Measurements from ENCODE around the gene GABBR2.
"Not testable (repeated sequence)": the region's sequence is repeated elsewhere in the genome, so short reads cannot be mapped to it uniquely, and the experiment has no call there.

GABBR2 gene

DNA sequence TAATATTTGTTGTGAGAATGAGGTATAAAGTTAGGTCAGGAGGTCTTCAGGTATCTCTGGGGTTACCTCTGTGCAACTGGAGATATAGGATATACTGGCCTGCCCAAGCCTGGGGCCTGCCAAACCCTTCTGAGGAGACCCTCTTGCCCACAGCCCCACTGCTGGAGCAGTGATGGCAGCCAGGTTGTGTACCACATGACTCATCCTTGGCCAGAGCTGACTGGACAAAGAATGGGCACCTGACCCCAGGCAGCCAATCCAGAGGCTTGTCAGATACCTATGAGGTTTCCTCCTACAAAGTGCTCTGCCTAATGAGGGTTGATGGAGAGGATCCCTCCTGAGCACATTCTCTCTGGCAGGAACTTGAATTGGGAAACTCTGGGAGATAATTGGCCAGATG is 397.2 kb downstream of the GABBR2 start:
- DNase-seq, result no peak

DNA sequence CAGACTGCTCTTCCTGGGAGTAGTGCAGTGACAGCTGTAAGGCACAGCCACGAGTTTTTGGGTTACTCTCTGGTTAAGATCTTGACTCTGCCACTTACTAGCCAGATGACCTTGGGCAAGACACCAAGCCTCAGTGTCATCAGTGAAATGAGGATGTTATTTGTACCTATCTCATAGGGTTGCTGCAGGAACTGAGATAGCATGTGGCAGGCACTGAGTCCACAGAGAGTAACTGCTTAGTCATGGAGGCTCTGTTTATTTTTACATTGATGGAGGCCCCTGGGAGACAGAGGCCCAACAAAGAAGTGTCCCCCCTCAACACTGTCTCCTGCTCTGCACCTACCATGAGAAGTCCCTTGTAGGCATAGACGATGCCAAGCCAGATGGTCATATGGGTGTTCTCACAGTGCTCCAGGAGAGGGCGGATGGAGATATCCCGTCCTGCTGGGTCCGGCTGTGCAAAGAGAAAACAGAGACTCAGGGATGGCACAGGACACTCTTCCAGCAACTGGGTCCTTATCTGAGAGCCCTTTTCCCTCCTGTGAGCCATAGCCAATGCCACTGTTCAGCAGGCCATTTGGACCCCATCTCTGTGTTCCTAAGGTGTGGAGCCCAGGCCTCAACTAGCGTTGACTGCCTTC is 397.9 kb downstream of the GABBR2 start:
- DNase-seq, result no peak

DNA sequence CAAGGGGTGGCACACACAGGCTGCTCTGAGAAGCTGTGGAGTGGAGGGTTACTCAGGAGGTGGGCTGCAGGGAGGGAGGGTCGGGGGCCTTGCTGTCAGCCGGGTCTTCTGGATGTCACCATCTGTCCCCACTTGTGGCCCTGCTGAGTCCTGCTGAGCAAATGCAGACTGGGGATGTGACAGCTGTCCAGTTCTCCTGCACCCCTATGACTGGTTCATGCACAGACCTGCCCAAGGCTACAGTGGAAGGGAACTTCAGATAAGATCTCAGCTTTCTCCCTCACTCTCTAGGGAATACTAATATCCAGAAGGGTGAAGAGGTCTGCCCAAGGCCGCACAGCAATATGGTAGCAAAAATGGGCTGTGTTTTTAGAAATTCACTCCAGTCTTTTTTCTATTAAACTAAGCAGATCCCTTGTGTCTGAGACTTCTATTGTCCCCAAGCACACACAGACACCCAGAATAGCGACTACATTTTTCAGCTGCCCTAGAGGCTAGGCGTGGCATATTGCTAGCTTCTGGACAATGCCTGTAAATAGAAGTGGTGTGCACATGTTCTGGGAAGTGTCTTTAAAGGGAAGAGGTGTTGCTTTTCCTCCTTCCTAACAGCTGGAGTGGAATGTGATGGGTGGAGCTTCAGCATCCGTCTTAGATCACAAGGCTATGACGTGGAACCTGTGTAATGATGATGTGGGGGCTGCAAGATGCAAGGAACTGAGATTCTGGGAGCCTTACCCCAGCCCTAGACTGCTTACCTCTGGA is 402.2 kb downstream of the GABBR2 start:
- no peak for DNase-seq

GRCh38 chr9:98304381-98304780 is 404.4 kb downstream of the GABBR2 start:
- DNase-seq, result no peak

GRCh38 chr9:98303633-98304125 is 405.1 kb downstream of the GABBR2 start:
- DNase-seq, result no peak

- DNase-seq, result no peak
These were observed 405.6 kb downstream of the GABBR2 start for GRCh38 chr9:98302938-98303632.

DNA sequence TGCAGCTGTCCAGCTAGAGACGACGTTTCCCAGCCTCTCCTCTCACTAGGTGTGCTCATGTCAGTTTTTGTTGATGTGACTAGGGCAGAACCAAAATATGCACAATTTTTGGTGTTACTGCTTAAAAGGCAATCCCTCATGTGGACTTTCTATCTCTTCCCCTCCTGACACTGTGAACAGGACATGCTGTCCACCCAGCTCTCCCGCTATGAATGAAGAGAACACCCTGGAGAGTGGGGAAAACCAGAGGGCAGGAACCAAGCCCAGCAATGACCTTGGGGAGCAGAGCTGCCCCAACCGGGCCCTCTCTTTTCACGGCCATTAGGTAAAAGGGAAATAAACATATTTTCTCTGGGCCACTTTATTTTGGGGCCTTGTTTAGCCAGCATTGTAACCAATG is 406.6 kb downstream of the GABBR2 start:
- no peak for DNase-seq

DNA sequence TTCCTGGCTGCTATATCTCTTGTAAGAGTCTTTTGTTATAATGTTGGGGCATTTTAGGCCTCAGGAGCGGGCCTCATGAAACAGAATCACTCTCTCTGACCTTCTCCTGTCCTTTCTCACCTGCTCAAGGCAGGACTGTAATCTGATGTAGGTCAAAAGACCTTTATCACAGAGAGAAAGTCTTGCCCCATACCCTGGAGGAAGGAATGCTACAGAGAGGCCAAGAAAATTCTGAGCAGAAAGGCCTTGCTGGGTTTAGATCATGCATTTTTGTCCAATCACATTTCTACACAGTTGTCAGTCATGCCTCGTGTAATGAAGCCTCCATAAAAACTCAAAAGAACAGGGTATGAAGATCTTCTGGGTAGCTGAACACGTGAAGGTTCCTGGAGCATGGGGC is 408.1 kb downstream of the GABBR2 start:
- DNase-seq, result no peak

- DNase-seq, result no peak
These were observed 410.3 kb downstream of the GABBR2 start for GRCh38 chr9:98298476-98298875.

DNA sequence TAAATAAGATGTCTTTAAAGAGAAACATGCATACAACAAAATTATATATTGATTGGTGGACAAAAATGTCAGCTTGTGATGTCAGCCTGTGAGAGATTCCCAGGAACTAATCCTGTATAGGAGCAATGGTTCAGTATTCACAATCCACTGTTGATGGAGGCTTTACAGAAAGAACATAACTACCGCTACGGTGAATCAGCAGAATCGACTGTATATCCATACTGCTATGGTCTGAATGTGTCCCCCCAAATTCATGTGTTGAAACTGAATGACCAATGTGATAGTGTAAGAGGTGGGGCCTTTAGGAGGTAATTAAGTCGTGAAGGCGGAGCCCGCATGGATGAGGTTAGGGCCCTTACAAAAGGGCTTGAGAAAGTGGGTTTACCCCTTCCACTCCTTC is 412.9 kb downstream of the GABBR2 start:
- DNase-seq, result no peak

DNA sequence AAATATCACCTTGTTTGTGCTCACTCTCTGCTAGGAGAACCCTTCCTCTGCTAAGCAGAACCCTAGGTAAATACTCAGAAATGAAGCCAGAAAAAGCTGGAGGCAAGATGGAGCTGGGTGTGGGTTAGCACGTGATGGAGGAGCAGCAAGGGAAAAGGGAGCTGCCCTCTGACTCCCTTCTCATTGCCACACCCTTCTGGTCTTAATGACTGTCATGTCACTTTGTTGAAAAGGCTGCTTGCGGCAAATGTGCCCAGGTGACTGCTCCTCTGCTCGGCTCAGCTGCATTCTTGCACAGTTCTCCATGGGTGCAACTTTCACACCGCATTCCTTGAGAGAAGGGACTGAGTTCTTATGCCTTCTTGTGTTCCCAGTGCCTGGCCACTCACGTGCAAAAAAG is 416.9 kb downstream of the GABBR2 start:
- no peak for DNase-seq

DNA sequence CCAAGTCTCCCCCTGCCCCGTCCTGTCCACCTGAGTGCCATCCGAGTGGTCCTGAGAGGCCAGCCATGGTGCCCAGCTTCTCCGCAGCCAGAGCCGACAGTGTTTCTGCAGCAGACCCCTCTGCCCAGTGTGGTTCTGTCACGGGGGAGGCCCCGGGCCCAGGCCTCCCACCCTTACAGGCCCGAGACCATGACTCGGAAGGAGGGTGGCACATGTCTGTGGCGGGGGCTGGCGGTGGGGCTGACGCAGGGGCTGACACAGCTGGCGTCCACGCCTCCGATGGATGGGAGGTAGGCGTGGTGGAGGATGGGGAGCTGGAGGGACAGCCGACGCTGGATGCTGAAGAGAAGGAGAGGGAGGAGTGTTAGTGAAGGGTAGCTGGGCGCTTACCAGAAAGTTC is 418.3 kb downstream of the GABBR2 start:
- no peak for DNase-seq

GRCh38 chr9:98289614-98290201 is 419.0 kb downstream of the GABBR2 start:
- DNase-seq, result no peak

- DNase-seq, result no peak
These were observed 419.9 kb downstream of the GABBR2 start for GRCh38 chr9:98288881-98289280.

DNA sequence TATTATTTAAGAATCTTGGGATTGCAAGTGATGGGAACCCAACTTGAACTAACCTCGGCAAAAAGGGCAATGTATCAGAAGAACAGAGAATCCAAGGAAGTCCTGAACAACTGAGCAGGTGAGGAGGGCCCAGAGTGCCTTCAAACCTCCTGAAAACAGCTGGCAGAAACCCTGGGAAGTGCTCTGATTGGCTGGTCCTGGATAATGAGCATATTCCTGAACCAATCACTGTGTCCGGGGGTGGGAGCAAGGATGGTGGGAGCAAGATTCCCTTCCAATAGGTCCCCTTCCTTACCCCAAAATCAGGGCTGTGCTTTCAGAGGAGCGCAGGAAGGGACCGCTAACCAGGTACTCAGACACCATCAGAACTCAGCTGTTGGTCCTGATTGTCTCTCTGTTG is 421.4 kb downstream of the GABBR2 start:
- no peak for DNase-seq

DNA sequence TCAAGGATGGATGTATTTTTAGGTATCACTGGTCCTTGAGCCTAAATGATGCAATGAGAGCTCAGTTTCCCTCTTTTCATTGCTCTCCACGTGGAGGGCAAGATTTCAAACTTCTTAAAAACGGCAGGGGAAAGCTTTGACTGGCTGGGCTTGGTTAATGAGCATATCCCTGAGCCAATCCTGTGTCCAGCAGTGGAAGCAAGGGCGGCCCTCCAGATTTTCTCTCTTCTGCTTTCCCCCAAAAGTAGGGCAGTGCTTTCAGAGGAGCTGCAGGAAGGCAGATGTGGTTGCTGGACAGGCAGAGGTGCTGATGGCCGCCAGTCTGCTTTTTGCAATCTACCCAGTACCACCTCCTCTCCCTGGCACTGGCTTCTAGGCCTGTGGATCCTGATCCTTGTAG is 423.3 kb downstream of the GABBR2 start:
- DNase-seq, result no peak

- no peak for DNase-seq
These were observed 424.0 kb downstream of the GABBR2 start for GRCh38 chr9:98284754-98285153.

- DNase-seq, result not testable (repeated sequence)
These were observed 425.6 kb downstream of the GABBR2 start for GRCh38 chr9:98283143-98283542.

DNA sequence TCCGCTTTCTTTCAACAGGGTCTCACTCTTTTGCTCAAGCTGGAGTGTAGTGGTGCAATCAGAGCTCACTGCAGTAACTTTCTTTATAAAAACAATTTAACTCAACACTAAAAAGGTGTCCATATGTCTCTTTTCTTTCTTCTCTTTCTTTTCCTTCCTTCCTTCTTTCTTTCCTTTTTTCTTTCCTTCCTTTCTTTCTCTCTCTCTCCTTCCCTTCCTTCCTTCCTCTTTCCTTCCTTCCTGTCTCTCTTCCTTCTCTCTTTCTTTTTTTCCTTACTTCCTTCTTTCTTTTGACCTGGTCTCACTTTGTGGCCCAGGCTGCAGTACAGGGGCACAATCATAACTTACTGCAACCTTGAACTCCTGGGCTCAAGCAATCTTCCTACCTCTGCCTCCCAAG is 427.5 kb downstream of the GABBR2 start:
- no peak for DNase-seq

GRCh38 chr9:98280574-98280973 is 428.2 kb downstream of the GABBR2 start:
- DNase-seq, result no peak

- DNase-seq, result no peak
These were observed 428.6 kb downstream of the GABBR2 start for GRCh38 chr9:98280162-98280561.

GRCh38 chr9:98276907-98277469 is 431.7 kb downstream of the GABBR2 start:
- DNase-seq, result no peak

- DNase-seq, result no peak
These were observed 433.6 kb downstream of the GABBR2 start for GRCh38 chr9:98275159-98275558.

Data from activated CD8-positive, alpha-beta memory T cell treated with anti-CD3 and anti-CD28 coated beads, Interleukin-2, amount 50 U/mL, for 48 hours (primary cell).